IMR-90 (cell line): Measurements from ENCODE around the gene DPH3.

Experiments used
- MAFK ChIP-seq: IDR thresholded peaks from 2 replicates; pipeline ENCODE4 v1.6.1; 2012; ENCODE audit warnings: low read depth, low read length, improper control_type of control experiment
- POLR2A ChIP-seq: IDR thresholded peaks from 2 replicates; pipeline ENCODE4 v1.6.1; 2012; ENCODE audit warnings: mild to moderate bottlenecking, low read depth, low read length
- RAD21 ChIP-seq: IDR thresholded peaks from 2 replicates; pipeline ENCODE4 v1.6.1; 2012; ENCODE audit warnings: low read length, improper control_type of control experiment
- RFX5 ChIP-seq: IDR thresholded peaks from 2 replicates; pipeline ENCODE4 v1.8.0; 2012; ENCODE audit warnings: low read depth, mild to moderate bottlenecking, low read length, moderate library complexity
- TF ChIP-seq, protein P1 (sequence below): conservative IDR thresholded peaks from 2 replicates; pipeline ENCODE4 v1.5.1; 2012; ENCODE audit warnings: mild to moderate bottlenecking, low read depth, low read length, improper control_type of control experiment
- TF ChIP-seq, protein P2 (sequence below): fragments of 150-350 bp; IDR thresholded peaks from 2 replicates; pipeline ENCODE4 v1.6.1; 2017; ENCODE audit warnings: mild to moderate bottlenecking, antibody characterized with exemption, low read length, low read depth

DNA sequence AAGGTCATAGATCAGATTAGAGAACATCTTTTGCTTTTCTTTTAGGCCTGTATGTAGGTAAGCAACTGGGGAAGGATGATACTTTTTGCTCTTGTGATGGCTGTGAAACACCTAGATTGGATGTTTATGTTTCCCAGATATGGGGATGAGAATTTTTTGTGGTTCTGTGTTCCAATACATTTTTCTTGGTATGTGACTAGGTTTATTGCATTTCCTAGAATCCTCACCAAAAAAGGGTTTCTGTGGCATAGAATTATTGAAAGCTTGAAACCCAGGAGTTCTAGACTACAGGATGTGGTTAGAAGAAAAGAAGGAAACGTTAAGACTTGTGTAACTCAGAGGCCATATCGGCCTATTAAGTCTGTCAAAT lies 26.1 kb upstream of the DPH3 start:
- TF ChIP-seq, protein P1, sequence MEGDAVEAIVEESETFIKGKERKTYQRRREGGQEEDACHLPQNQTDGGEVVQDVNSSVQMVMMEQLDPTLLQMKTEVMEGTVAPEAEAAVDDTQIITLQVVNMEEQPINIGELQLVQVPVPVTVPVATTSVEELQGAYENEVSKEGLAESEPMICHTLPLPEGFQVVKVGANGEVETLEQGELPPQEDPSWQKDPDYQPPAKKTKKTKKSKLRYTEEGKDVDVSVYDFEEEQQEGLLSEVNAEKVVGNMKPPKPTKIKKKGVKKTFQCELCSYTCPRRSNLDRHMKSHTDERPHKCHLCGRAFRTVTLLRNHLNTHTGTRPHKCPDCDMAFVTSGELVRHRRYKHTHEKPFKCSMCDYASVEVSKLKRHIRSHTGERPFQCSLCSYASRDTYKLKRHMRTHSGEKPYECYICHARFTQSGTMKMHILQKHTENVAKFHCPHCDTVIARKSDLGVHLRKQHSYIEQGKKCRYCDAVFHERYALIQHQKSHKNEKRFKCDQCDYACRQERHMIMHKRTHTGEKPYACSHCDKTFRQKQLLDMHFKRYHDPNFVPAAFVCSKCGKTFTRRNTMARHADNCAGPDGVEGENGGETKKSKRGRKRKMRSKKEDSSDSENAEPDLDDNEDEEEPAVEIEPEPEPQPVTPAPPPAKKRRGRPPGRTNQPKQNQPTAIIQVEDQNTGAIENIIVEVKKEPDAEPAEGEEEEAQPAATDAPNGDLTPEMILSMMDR, result no peak
- TF ChIP-seq RFX5, result no peak
- TF ChIP-seq, protein P2, sequence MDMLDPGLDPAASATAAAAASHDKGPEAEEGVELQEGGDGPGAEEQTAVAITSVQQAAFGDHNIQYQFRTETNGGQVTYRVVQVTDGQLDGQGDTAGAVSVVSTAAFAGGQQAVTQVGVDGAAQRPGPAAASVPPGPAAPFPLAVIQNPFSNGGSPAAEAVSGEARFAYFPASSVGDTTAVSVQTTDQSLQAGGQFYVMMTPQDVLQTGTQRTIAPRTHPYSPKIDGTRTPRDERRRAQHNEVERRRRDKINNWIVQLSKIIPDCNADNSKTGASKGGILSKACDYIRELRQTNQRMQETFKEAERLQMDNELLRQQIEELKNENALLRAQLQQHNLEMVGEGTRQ, result no peak
- TF ChIP-seq RAD21, result no peak
- no peak for TF ChIP-seq POLR2A
- TF ChIP-seq MAFK, result no peak
